Left cardiac atrium (tissue), 4 donors: ENCODE measurements around the gene ABHD16A. TPM values are rescaled to one million over a fixed set of nuclear protein-coding genes. Genes with fewer than 3 reads are reported as not detected.

ENCODE experiments used
- ATAC-seq, 2 donors: fragments of 200-7000 bp; cut with Tn5 transposase; one replicate each; pipeline ENCODE4 v1.9.1; 2020; ENCODE audit warnings: mild to moderate bottlenecking in 2 of 2, moderate library complexity in 2 of 2
- DNase-seq: peaks from one replicate; pipeline ENCODE4 v3.0.0-alpha.2; 2020
- intact Hi-C, 2 donors: fragments of 100-400 bp; cut with DNase I; formaldehyde crosslinking; loops; one replicate each; pipeline versions ENCODE4 v1.14.1 to v1.15.1; 2022 to 2023
- total RNA-seq, 2 donors: library from RNA; stranded (reverse); fragmentation: NEBNext Ultra II Directional; extraction: Animal tissue kit (Norgen Biotek cat#: 25700); gene quantifications; one replicate each; pipeline ENCODE4 v1.2.1, GENCODE V29; 2021
- donor health status: DM: no; HTN: yes; CAD: no.
- donor health status: DM: no; HTN: yes; CAD: no; lungs with severe emphysema.
- donor health status: DM: yes; HTN: yes; CAD: no.
- donor health status: Dilated cardiomyopathy.

Gene ABHD16A
- total RNA-seq, 2 donors from 2014 or later, result 33.5 to 36.3 TPM

DNA sequence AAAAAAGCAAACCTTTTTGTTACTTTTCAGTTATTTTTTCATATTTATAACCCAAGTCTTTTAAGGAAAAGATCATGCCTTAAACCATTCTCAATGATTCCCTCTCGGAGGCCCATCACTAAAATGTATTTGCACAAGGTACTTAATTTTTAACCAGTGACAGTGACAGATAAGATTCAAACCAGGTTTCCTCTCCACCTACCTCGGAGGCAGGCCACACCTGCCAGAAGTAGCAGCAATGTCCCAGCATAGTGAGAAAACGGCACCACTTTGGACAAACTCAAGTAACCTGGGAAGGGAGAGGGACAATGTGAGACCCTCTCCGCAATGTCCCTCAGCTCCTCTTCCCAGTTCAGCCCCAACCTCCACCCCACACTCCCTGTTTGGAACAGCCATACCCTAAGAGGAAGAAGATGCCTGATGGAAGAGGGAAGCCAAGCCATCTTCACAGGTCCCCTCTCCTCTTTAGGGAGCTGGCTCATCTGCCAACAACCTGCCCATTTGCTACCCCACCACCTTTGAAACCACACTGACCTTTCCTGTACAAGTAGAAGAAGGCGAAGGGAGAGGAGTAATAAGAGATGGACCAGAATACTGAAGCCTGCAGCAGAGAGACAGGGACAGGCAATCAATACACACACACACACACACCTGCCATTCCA lies 2.3 kb downstream of the ABHD16A start:
- no peak for ATAC-seq
- intact Hi-C loops, result no loop called here
- no peak for DNase-seq

GRCh38 chr6:31697555-31697954 lies 5.6 kb downstream of the ABHD16A start:
- no peak for DNase-seq
- intact Hi-C loops, result no loop called here
- ATAC-seq, result no peak

- ATAC-seq, result no peak
- intact Hi-C loops, result no loop called here
- DNase-seq, result no peak
Measured at GRCh38 chr6:31693535-31693934, 9.6 kb downstream of the ABHD16A start.

DNA sequence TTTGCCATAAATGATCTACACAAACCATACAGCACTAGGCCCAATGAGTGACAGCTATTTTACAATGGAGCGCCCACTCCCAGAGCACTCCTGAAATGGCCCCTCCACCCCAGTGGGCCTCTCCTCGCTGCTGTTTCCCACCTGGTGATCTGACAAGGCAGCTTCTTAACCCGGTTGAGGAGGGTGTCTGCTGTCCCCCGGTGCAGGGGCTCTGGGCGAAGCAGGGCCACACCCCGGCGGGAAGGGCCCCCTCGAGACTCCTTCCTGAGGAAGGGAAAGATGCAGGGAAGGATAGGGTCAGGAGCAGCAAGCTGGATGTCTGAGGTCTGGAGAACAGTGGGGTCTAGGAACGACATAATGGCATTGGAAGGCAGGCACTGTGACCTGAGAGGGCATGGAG lies 10.2 kb downstream of the ABHD16A start:
- no peak for ATAC-seq
- no peak for DNase-seq
- intact Hi-C loops, result no loop called here

DNA sequence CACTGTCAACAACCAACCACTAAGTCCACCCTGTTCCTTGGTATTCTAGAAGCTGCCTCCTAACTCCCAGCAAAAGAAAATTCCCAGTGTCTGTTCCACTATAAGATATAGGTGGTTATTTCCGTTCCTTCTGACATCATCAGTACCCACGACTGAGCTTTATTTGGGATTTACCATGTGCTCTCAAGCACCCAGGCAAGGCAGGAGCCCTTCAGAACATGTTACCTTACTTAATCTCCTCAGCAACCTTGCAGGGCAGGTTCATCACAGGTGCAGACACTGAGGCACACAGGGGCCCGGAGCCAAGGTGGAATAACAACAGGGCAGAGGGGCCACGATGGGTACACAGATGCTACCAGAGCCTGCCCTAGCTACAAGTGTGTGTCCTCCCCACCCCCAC lies 10.8 kb downstream of the ABHD16A start:
- intact Hi-C loops, result no loop called here
- ATAC-seq (no peak), DNase-seq (no peak)

- no peak for DNase-seq
- intact Hi-C loops, result no loop called here
Measured at GRCh38 chr6:31691564-31692108, 11.5 kb downstream of the ABHD16A start.

GRCh38 chr6:31691078-31691463 lies 12.1 kb downstream of the ABHD16A start:
- DNase-seq (no peak), ATAC-seq (no peak)
- intact Hi-C loops, result no loop called here

More at GRCh38 chr6:31691564-31692108, 11.5 kb downstream of the ABHD16A start:
- no peak for ATAC-seq

DNA sequence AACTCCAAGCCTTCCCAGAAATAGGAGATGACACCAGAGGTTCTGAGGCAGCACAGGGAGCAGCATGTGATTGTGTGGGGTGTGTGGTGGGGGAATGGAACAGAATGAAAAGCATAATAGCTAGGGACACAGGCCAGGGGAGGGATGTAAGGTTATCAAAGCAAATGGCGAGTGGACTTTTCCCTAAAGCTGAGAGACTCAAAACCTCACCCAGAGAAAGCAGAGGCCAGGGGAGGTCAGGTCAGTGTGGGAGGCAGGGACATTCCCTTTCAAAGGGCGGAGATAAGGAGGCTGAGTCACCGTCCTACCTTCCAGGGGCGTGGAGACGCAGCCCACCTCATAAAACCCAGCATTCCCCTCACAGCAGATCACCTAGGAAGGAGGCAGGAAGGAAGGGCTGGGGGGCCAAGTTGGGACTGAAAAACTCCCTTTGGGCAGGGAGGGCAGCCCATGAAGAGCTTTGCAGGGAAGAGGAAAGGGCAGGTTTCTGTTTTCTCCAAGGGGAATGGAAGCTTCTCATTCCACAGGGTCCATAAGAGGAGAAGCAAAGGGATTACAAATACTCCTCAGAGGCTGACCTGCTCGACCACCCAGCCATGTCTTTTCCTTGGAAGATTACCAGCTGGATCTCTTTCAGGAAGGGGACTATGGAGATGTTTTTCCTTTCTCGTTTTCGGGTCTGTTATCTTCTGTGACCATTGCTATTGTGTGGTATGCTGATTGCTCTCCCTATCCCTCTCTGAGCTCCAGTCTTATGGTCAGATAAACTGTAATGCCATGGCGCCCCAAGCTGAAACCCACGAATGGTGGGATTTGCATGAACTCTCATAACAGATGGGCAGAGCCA lies 12.7 kb downstream of the ABHD16A start:
- DNase-seq (no peak), ATAC-seq (peak; percentile 50 to 83)

GRCh38 chr6:31689249-31690110 lies 13.6 kb downstream of the ABHD16A start:
- intact Hi-C loops, result loop anchor here in 1 of 2 donors (10.0 kb wide), 2 partner anchors 145 to 265 kb away; partner anchors contain the start of genes NELFE and SKIC2
- DNase-seq (no peak), ATAC-seq (no peak)

More for the DNA sequence above, 12.7 kb downstream of the ABHD16A start:
- intact Hi-C loops, result no loop called here

GRCh38 chr6:31687860-31688693 lies 15.0 kb downstream of the ABHD16A start:
- no peak for DNase-seq
- ATAC-seq, result no peak
- intact Hi-C loops, result loop anchor here in 1 of 2 donors (10.0 kb wide), 2 partner anchors 147 to 267 kb away; partner anchors contain the start of genes NELFE and SKIC2

DNA sequence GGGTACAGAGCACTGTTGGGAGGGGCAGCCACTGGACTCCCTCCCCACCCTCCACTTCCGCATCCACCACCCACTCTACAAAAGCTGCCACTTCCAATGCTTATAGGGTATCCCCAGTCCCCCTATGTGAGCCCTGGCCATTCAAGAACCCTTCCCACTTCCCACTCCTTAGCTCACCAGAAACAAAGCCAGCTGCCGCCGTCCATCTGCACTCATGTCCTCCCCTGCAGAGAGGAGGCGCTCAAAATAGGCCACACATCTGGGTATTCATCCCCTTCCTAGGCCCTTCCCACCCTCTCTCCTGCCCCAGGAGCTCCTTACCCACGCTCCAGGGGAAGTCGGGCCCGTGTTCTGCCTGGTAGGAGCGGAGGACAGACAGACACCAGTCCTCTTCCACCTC lies 15.8 kb downstream of the ABHD16A start:
- intact Hi-C loops, result loop anchor here in 1 of 2 donors (10.0 kb wide), 2 partner anchors 147 to 267 kb away; partner anchors contain the start of genes NELFE and SKIC2
- ATAC-seq (no peak), DNase-seq (no peak)

GRCh38 chr6:31686483-31686882 lies 16.6 kb downstream of the ABHD16A start:
- DNase-seq (no peak), ATAC-seq (no peak)
- intact Hi-C loops, result loop anchor here in 1 of 2 donors (10.0 kb wide), 2 partner anchors 148 to 268 kb away; partner anchors contain the start of genes NELFE and SKIC2

DNA sequence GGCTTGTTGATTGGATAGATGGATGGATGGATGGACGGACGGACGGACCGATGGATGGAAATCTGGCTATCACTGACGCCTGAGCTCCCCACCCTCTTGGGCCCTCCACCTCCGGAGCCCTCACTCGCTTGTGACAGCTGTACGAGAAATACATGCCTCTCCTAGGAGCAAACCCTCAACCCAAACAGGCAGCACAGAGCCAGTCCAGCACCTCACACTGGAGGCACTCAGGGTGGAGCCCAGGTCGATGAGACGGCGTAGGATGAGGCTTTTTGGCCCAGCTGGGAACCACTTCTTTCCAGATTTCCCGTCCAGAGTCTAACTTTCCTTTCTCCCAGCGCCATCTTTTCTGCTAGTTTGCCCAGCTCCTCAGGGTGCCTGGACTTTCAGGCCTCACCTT lies 19.5 kb downstream of the ABHD16A start:
- DNase-seq (no peak), ATAC-seq (no peak)
- intact Hi-C loops, result loop anchor here (5.0 to 10.0 kb wide), 3 partner anchors 149 to 271 kb away; partner anchors contain the start of genes NELFE (in 1 of the 2) and SKIC2 (in 1 of the 2)

DNA sequence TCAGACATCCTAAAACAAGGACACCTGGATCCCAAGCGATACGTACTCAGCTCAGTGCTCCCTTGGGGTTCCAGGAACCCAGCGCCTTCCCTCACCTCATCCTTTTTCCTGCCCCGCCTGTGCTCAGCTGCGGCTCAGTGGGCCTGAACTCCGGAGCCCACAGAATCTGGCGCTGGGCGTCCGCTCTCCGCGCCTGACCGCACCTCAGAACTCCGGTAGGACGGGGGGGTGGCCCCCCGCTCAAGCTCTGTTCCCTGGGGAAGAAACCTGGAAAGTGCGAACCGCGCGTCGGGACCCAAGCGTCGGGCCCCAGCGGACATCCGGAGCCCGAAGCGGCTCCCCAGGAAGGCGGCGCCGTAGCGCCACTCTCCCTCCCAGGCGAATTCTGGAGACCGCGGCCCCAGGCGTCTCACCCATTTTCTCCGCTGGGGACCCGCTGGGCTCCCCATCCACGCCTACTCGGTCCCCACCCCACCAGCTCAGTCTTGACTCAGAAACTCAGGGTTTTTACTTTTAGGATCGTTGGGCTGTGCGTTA lies 21.9 kb downstream of the ABHD16A start:
- intact Hi-C loops, result loop anchor here (5.0 to 10.0 kb wide), 3 partner anchors 151 to 274 kb away; partner anchors contain the start of genes NELFE (in 1 of the 2) and SKIC2 (in 1 of the 2)
- ATAC-seq (peak; percentile 63 to 72), DNase-seq (peak; percentile 64)

DNA sequence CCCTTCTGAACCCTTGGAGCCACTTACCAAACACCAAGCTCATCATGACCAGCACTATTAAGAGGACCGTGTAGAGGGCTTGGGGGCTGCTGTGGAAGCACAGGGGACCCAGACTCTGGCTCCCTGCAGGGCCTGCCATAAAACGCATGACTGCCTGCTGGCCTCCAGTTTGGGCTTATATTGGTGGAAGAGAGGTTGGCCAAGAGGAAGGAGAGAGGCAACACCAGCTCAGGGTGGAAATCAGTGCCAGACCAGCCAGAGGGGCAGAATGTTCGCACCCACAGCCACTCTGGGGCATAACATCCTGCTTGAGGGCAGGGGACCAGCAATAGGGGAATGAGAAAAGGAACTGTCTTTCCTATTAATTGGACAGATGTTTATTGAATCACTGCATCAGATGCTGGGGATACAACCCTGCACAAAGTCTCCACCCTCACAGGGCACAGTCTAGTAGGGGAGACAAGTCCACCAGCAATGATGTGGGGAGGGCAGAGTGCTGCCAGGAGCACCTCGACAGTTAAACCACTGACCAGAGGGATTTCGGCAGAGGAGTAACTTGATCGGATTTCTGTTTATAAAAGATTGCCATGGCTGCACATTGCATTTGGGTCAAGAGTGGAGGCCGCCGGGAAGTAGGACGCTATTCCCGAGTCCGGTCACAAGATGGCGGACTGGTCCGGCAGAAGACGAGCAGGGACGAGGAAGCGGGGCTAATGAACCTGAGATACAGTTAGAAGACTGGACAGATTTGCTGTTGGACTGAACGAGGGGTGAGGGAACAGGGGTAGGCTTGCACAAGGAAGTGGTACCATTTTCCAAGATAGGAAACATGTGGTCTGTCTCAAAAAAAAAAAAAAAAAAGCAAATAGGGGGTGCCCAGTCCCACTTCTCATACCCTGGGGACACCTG lies 22.6 kb downstream of the ABHD16A start, which contains the start of gene LY6G5C:
Gene LY6G5C (minus strand): TSS at position 842 of the 909 bp plus-strand sequence. CDS start 694 bp downstream, at position 148.
- peak; percentile 86 for DNase-seq
- peak; percentile 84 to 92 for ATAC-seq
- intact Hi-C loops, result loop anchor here (5.0 to 10.0 kb wide), 3 partner anchors 152 to 274 kb away; partner anchors contain the start of genes NELFE (in 1 of the 2) and SKIC2 (in 1 of the 2)

- DNase-seq, result no peak
- intact Hi-C loops, result no loop called here
- no peak for ATAC-seq
Measured at GRCh38 chr6:31677955-31678354, 25.2 kb downstream of the ABHD16A start.
